Nephron (organoid): Measurements from ENCODE around the gene PSEN2.

Source experiments
- H3K27ac Mint-ChIP-seq, 3 experiments: 2 replicates each; pipeline ENCODE4 v1.8.0; 2020; ENCODE audit warnings: mixed read lengths in 3 of 3, mild to moderate bottlenecking in 2 of 3, moderate library complexity in 1 of 3
- H3K27me3 Mint-ChIP-seq: 2 replicates; pipeline ENCODE4 v1.8.0; 2021; ENCODE audit warnings: low read depth, mild to moderate bottlenecking, moderate library complexity, mixed read lengths
- H3K36me3 Mint-ChIP-seq: 2 replicates; pipeline ENCODE4 v1.8.0; 2020; ENCODE audit warnings: low read depth, mixed read lengths
- H3K4me1 Mint-ChIP-seq: 2 replicates; pipeline ENCODE4 v1.8.0; 2020; ENCODE audit warnings: mixed read lengths
- H3K4me3 Mint-ChIP-seq, 3 experiments: 2 replicates each; pipeline ENCODE4 v1.8.0; 2020; ENCODE audit warnings: mild to moderate bottlenecking in 3 of 3, mixed read lengths in 3 of 3, moderate library complexity in 2 of 3
- H3K9me3 Mint-ChIP-seq: 2 replicates; pipeline ENCODE4 v1.8.0; 2020; ENCODE audit warnings: mixed read lengths
- CTCF ChIP-seq, 3 experiments: fragments of 200-600 bp; sonication (generic); IDR thresholded peaks; one replicate each; pipeline ENCODE4 v1.5.0; 2021; ENCODE audit warnings: antibody characterized with exemption in 3 of 3; ENCODE audit not compliant: unreplicated experiment in 3 of 3

Gene PSEN2

GRCh38 chr1:226943156-226943555 is 72.7 kb downstream of the PSEN2 start:
- Mint-ChIP-seq H3K27me3 (peaks cover 10% of the 10 kb centered on the region), H3K4me1 (peaks cover 57% of the 10 kb centered on the region), H3K36me3 (no peaks in the 10 kb centered on the region), H3K4me3 (peak overlapping the region in 1 of 3 experiments; percentile 7), H3K27ac (peak overlapping the region in 1 of 3 experiments; percentile 10), H3K9me3 (no peaks in the 10 kb centered on the region)
- no peak for TF ChIP-seq CTCF (IDR thresholded peaks at IDR 0.05; ENCODE audit: unreplicated experiment in 3 of 3)

- TF ChIP-seq CTCF (IDR thresholded peaks at IDR 0.05; ENCODE audit: unreplicated experiment in 3 of 3): no peak
- Mint-ChIP-seq H3K36me3 (no peaks in the 10 kb centered on the region), H3K27me3 (peaks cover 10% of the 10 kb centered on the region), H3K4me3 (no peak overlapping the region), H3K4me1 (peaks cover 50% of the 10 kb centered on the region), H3K27ac (no peak overlapping the region), H3K9me3 (no peaks in the 10 kb centered on the region)
These were observed 73.5 kb downstream of the PSEN2 start for GRCh38 chr1:226943927-226944326.

GRCh38 chr1:226945106-226945857 is 74.9 kb downstream of the PSEN2 start:
- Mint-ChIP-seq H3K36me3 (no peaks in the 10 kb centered on the region), H3K27me3 (peaks cover 10% of the 10 kb centered on the region), H3K4me1 (peaks cover 49% of the 10 kb centered on the region), H3K4me3 (peak overlapping the region in 2 of 3 experiments; percentile 40 to 45), H3K9me3 (no peaks in the 10 kb centered on the region), H3K27ac (peak overlapping the region in 2 of 3 experiments; percentile 55 to 61)
- TF ChIP-seq CTCF (IDR thresholded peaks at IDR 0.05; ENCODE audit: unreplicated experiment in 3 of 3): no peak
